IMR-90 (cell line): ENCODE measurements around the gene MCTP1. TPM values are rescaled to one million over a fixed set of nuclear protein-coding genes. Genes with fewer than 3 reads are reported as not detected.

Experiments used
- ATAC-seq: fragments of 200-7000 bp; cut with Tn5 transposase; 2 replicates; pipeline ENCODE4 v1.9.1; 2020; ENCODE audit warnings: low read depth, mild to moderate bottlenecking, moderate library complexity
- BruUV-seq: library from RNA; stranded (reverse); fragments of 400-500 nt; replicated peaks from 2 replicates; lab custom pipeline; 2021; lab: Mats Ljungman, UMichigan
- CTCF ChIA-PET: fragments of 300-600 bp; formaldehyde crosslinking; extraction: SDS; loops from one replicate; lab custom pipeline; 2021; ENCODE audit warnings: antibody characterized with exemption; lab: Yijun Ruan, JAX
- POLR2A ChIA-PET: fragments of 300-600 bp; sonication (Branson Sonifier 250); formaldehyde crosslinking; loops from one replicate; lab custom pipeline; 2022; ENCODE audit warnings: antibody characterized with exemption; ENCODE audit not compliant: unreplicated experiment; lab: Charles Lee
- DNase-seq: peaks from one replicate; pipeline ENCODE4 v3.0.0; 2013
- H2AFZ ChIP-seq: replicated peaks from 2 replicates; pipeline ENCODE3; 2013; ENCODE audit warnings: low read length, mild to moderate bottlenecking; ENCODE audit not compliant: poor library complexity
- H2AK5ac ChIP-seq: 2 replicates; pipeline ENCODE4 v1.6.1; 2013; ENCODE audit warnings: low read depth, low read length, inconsistent platforms
- H2AK9ac ChIP-seq: replicated peaks from 2 replicates; pipeline ENCODE3; 2013; ENCODE audit warnings: mild to moderate bottlenecking, low read depth, low read length, moderate library complexity; ENCODE audit not compliant: poor library complexity
- H2BK120ac ChIP-seq: 2 replicates; pipeline ENCODE4 v1.6.1; 2013; ENCODE audit warnings: low read depth, low read length, inconsistent platforms
- H2BK15ac ChIP-seq: 3 replicates; pipeline ENCODE4 v1.6.1; 2013; ENCODE audit warnings: low read depth, low read length, inconsistent platforms
- H2BK20ac ChIP-seq: 2 replicates; pipeline ENCODE4 v1.6.1; 2013; ENCODE audit warnings: low read depth, mild to moderate bottlenecking, inconsistent platforms, low read length, moderate library complexity
- H2BK5ac ChIP-seq: 2 replicates; pipeline ENCODE4 v1.6.1; 2013; ENCODE audit warnings: mild to moderate bottlenecking, low read depth, low read length, inconsistent platforms; ENCODE audit not compliant: poor library complexity, severe bottlenecking
- H3K14ac ChIP-seq: replicated peaks from 2 replicates; pipeline ENCODE4 v1.6.1; 2013; ENCODE audit warnings: low read depth, low read length, inconsistent platforms
- H3K18ac ChIP-seq: 2 replicates; pipeline ENCODE4 v1.6.1; 2013; ENCODE audit warnings: low read depth, low read length, control low read depth
- H3K23ac ChIP-seq: 2 replicates; pipeline ENCODE4 v1.6.1; 2013; ENCODE audit warnings: low read depth, low read length, inconsistent platforms
- H3K27ac ChIP-seq: 2 replicates; pipeline ENCODE4 v1.5.1; 2013; ENCODE audit warnings: mild to moderate bottlenecking, control low read depth, low read length; ENCODE audit not compliant: insufficient read depth
- H3K27me3 ChIP-seq: 2 replicates; pipeline ENCODE4 v1.6.1; 2013; ENCODE audit warnings: low read length; ENCODE audit not compliant: control insufficient read depth, insufficient read depth
- H3K36me3 ChIP-seq: 2 replicates; pipeline ENCODE4 v1.6.1; 2013; ENCODE audit warnings: low read length, mixed read lengths; ENCODE audit not compliant: control insufficient read depth, insufficient read depth
- H3K4ac ChIP-seq: 2 replicates; pipeline ENCODE4 v1.6.1; 2013; ENCODE audit warnings: low read depth, low read length, inconsistent platforms
- H3K4me1 ChIP-seq: 2 replicates; pipeline ENCODE4 v1.6.1; 2013; ENCODE audit warnings: low read length, mixed read lengths; ENCODE audit not compliant: control insufficient read depth, insufficient read depth
- H3K4me2 ChIP-seq: 2 replicates; pipeline ENCODE4 v1.6.1; 2013; ENCODE audit warnings: low read depth, mild to moderate bottlenecking, control low read depth, low read length, moderate library complexity
- H3K4me3 ChIP-seq: 2 replicates; pipeline ENCODE4 v1.5.1; 2013; ENCODE audit warnings: low read depth, mild to moderate bottlenecking, control low read depth, low read length, moderate library complexity; ENCODE audit not compliant: insufficient read depth
- H3K56ac ChIP-seq: 2 replicates; pipeline ENCODE4 v1.6.1; 2013; ENCODE audit warnings: low read length, inconsistent platforms; ENCODE audit not compliant: insufficient read depth; ENCODE audit errors: extremely low read depth
- H3K79me1 ChIP-seq, 2 experiments: 2 replicates each; pipeline ENCODE4 v1.6.1; 2013; ENCODE audit warnings: low read length in 2 of 2, inconsistent platforms in 1 of 2, low read depth in 1 of 2
- H3K9ac ChIP-seq: 2 replicates; pipeline ENCODE4 v1.6.1; 2013; ENCODE audit warnings: low read depth, low read length, control low read depth
- H3K9me1 ChIP-seq: 2 replicates; pipeline ENCODE4 v1.6.1; 2013; ENCODE audit warnings: low read length, inconsistent platforms; ENCODE audit not compliant: insufficient read depth
- H3K9me3 ChIP-seq: 2 replicates; pipeline ENCODE4 v1.6.1; 2013; ENCODE audit warnings: low read length; ENCODE audit not compliant: control insufficient read depth, insufficient read depth
- H4K20me1 ChIP-seq: 2 replicates; pipeline ENCODE4 v1.6.1; 2013; ENCODE audit warnings: low read length, inconsistent platforms; ENCODE audit not compliant: insufficient read depth
- H4K5ac ChIP-seq: 2 replicates; pipeline ENCODE4 v1.6.1; 2013; ENCODE audit warnings: mild to moderate bottlenecking, low read depth, low read length, control low read depth
- H4K8ac ChIP-seq, 2 experiments: 2 replicates each; pipeline ENCODE4 v1.6.1; 2013; ENCODE audit warnings: low read depth in 2 of 2, low read length in 2 of 2, control low read depth in 1 of 2, inconsistent platforms in 1 of 2
- H4K91ac ChIP-seq: 2 replicates; pipeline ENCODE4 v1.6.1; 2013; ENCODE audit warnings: low read depth, low read length, inconsistent platforms; ENCODE audit not compliant: insufficient read depth
- BHLHE40 ChIP-seq: fragments of 150-350 bp; IDR thresholded peaks from 2 replicates; pipeline ENCODE4 v1.6.1; 2016; ENCODE audit warnings: mild to moderate bottlenecking, low read depth, low read length
- FOS ChIP-seq: fragments of 150-350 bp; IDR thresholded peaks from 2 replicates; pipeline ENCODE4 v1.6.1; 2016; ENCODE audit warnings: low read depth, low read length
- MAFK ChIP-seq: IDR thresholded peaks from 2 replicates; pipeline ENCODE4 v1.6.1; 2012; ENCODE audit warnings: low read depth, low read length, improper control_type of control experiment
- MAZ ChIP-seq: IDR thresholded peaks from 2 replicates; pipeline ENCODE4 v1.6.1; 2012; ENCODE audit warnings: low read depth, mild to moderate bottlenecking, low read length, improper control_type of control experiment, moderate library complexity, borderline replicate concordance
- NFE2L2 ChIP-seq: fragments of 150-350 bp; IDR thresholded peaks from 2 replicates; pipeline ENCODE4 v1.6.1; 2016; ENCODE audit warnings: low read depth, mild to moderate bottlenecking, low read length
- POLR2A ChIP-seq: IDR thresholded peaks from 2 replicates; pipeline ENCODE4 v1.6.1; 2012; ENCODE audit warnings: mild to moderate bottlenecking, low read depth, low read length
- RCOR1 ChIP-seq: IDR thresholded peaks from 2 replicates; pipeline ENCODE4 v1.6.1; 2012; ENCODE audit warnings: mild to moderate bottlenecking, low read length, improper control_type of control experiment; ENCODE audit not compliant: insufficient replicate concordance
- USF2 ChIP-seq: fragments of 150-350 bp; IDR thresholded peaks from 2 replicates; pipeline ENCODE4 v1.6.1; 2017; ENCODE audit warnings: mild to moderate bottlenecking, antibody characterized with exemption, low read length, low read depth
- dilution Hi-C: fragments of 300-500 bp; cut with HindIII; formaldehyde crosslinking; loops from one replicate; pipeline ENCODE4 v1.14.3; 2018; ENCODE audit warnings: low sequenced_read_pairs; ENCODE audit not compliant: unreplicated experiment
- in situ Hi-C: fragments of 300-500 bp; cut with MboI; formaldehyde crosslinking; loops from 3 replicates; pipeline ENCODE4 v1.14.3; 2019; ENCODE audit warnings: low sequenced_read_pairs, inconsistent platforms, mixed read lengths
- intact Hi-C: fragments of 100-400 bp; cut with micrococcal nuclease; formaldehyde crosslinking; loops from 2 replicates; pipeline ENCODE4 v1.10.0; 2022
- polyA plus RNA-seq, 3 experiments: library from polyadenylated mRNA; depleted of rRNA; stranded (reverse); fragments of >200 nt; gene quantifications; 2 replicates each; pipeline ENCODE4 v1.2.3, GENCODE V29; 2012; ENCODE audit warnings: low replicate concordance in 1 of 3
- total RNA-seq: library from RNA; depleted of rRNA; stranded (reverse); fragments of >200 nt; gene quantifications from 2 replicates; pipeline ENCODE4 v1.2.3, GENCODE V29; 2012
- TF ChIP-seq, protein P1 (sequence below): fragments of 150-350 bp; IDR thresholded peaks from 2 replicates; pipeline ENCODE4 v1.6.1; 2016; ENCODE audit warnings: low read depth, mild to moderate bottlenecking, low read length, moderate library complexity, borderline replicate concordance
- TF ChIP-seq, protein P2 (sequence below): conservative IDR thresholded peaks from 2 replicates; pipeline ENCODE4 v1.5.1; 2012; ENCODE audit warnings: mild to moderate bottlenecking, low read depth, low read length, improper control_type of control experiment

MCTP1 gene
- total and polyA plus RNA-seq, 2 of the 4 experiments (the other 2 are of a cell fraction), result 0.21 TPM; not detected in 1

- no peak overlapping the region for H4K91ac ChIP-seq
- no TSS peak for BruUV-seq
- H3K4me2 ChIP-seq, result no peak overlapping the region
- H3K9me1 ChIP-seq, result no peaks in the 10 kb centered on the region
- dilution Hi-C loops, result no loop called here
- H3K9ac ChIP-seq, result no peak overlapping the region
- intact Hi-C loops, result no loop called here
- H4K5ac ChIP-seq, result no peak overlapping the region
- no peaks in the 10 kb centered on the region for H3K27me3 ChIP-seq
- no peak overlapping the region for H2BK20ac ChIP-seq
- no peak for TF ChIP-seq MAZ
- TF ChIP-seq, protein P1, sequence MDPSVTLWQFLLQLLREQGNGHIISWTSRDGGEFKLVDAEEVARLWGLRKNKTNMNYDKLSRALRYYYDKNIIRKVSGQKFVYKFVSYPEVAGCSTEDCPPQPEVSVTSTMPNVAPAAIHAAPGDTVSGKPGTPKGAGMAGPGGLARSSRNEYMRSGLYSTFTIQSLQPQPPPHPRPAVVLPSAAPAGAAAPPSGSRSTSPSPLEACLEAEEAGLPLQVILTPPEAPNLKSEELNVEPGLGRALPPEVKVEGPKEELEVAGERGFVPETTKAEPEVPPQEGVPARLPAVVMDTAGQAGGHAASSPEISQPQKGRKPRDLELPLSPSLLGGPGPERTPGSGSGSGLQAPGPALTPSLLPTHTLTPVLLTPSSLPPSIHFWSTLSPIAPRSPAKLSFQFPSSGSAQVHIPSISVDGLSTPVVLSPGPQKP, result no peak
- TF ChIP-seq, protein P2, sequence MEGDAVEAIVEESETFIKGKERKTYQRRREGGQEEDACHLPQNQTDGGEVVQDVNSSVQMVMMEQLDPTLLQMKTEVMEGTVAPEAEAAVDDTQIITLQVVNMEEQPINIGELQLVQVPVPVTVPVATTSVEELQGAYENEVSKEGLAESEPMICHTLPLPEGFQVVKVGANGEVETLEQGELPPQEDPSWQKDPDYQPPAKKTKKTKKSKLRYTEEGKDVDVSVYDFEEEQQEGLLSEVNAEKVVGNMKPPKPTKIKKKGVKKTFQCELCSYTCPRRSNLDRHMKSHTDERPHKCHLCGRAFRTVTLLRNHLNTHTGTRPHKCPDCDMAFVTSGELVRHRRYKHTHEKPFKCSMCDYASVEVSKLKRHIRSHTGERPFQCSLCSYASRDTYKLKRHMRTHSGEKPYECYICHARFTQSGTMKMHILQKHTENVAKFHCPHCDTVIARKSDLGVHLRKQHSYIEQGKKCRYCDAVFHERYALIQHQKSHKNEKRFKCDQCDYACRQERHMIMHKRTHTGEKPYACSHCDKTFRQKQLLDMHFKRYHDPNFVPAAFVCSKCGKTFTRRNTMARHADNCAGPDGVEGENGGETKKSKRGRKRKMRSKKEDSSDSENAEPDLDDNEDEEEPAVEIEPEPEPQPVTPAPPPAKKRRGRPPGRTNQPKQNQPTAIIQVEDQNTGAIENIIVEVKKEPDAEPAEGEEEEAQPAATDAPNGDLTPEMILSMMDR, result no peak
- TF ChIP-seq MAFK, result no peak
- TF ChIP-seq POLR2A, result no peak
- TF ChIP-seq USF2, result no peak
- no peak for TF ChIP-seq BHLHE40
- TF ChIP-seq FOS, result no peak
- TF ChIP-seq RCOR1, result no peak
- TF ChIP-seq NFE2L2, result no peak
- H3K14ac ChIP-seq, result no peak overlapping the region
- no peak overlapping the region for H3K27ac ChIP-seq
- H3K56ac ChIP-seq, result no peak overlapping the region
- H3K4ac ChIP-seq, result no peak overlapping the region
- no peaks in the 10 kb centered on the region for H4K20me1 ChIP-seq
- H2AFZ ChIP-seq, result no peak overlapping the region
- no peaks in the 10 kb centered on the region for H3K36me3 ChIP-seq
- no peak overlapping the region for H2BK15ac ChIP-seq
- no peaks in the 10 kb centered on the region for H3K4me1 ChIP-seq
- DNase-seq (no peak), ATAC-seq (no peak)
- H3K18ac ChIP-seq, result no peak overlapping the region
- POLR2A ChIA-PET, result no interaction called here
- no peak overlapping the region for H4K8ac ChIP-seq
- H2AK5ac ChIP-seq, result no peak overlapping the region
- no peak overlapping the region for H3K4me3 ChIP-seq
- no peak overlapping the region for H2AK9ac ChIP-seq
- no peak overlapping the region for H2BK5ac ChIP-seq
- no peaks in the 10 kb centered on the region for H3K9me3 ChIP-seq
- CTCF ChIA-PET, result no interaction called here
- in situ Hi-C loops, result no loop called here
- no peaks in the 10 kb centered on the region for H3K79me1 ChIP-seq
- H3K23ac ChIP-seq, result no peak overlapping the region
- H2BK120ac ChIP-seq, result no peak overlapping the region
Measured at GRCh38 chr5:95072281-95072680, 212.6 kb downstream of the MCTP1 start.
